ENCODE data around the gene CAPN12. TPM values are rescaled to one million over a fixed set of nuclear protein-coding genes. Genes with fewer than 3 reads are reported as not detected.
A peak's percentile ranks its signal among the peaks of the same experiment; 100 is the strongest.

CAPN12 gene
- total RNA-seq, 1 donor from 2014 or later: 18.2 TPM

GRCh38 chr19:38715555-38715954, 28.7 kb downstream of the CAPN12 start:
- Histone ChIP-seq H3K9me3 (no peaks in the 10 kb centered on the region), H3K27me3 (ENCODE audit: low read depth) (no peaks in the 10 kb centered on the region), H3K4me1 (peaks cover 47% of the 10 kb centered on the region), H3K27ac (no peak overlapping the region), H3K4me3 (no peak overlapping the region), H3K36me3 (peaks cover 98% of the 10 kb centered on the region)
- no peak for TF ChIP-seq CTCF (IDR thresholded peaks at IDR 0.05)
- DNase-seq (no peak), ATAC-seq (no peak)
- intact Hi-C loops (cut with DNase I): no loop called here

- no peak overlapping the region for H3K27ac ChIP-seq
These were observed 29.9 kb downstream of the CAPN12 start for GRCh38 chr19:38714354-38714778.

DNA sequence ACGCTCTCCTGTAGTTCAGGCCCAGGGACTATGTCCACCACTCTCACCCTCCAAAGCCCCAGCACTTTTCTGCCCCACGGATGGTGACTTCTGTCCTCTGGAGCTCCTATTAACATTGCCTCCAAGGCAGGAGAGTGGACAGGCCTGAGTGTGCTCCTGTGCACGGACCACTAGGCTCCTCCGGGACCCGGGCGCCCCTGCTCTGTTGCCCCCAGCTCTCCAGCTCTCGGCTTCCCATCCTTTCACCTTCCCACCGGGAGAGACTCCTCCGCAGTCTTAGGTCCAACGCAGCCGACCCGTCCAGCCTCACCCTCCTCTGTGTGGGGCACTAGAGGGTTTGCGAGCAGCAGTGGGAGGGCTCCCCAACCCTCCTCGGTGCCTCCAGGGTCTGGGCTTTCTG, 30.4 kb downstream of the CAPN12 start:
- intact Hi-C loops (cut with DNase I): no loop called here
- H3K4me1 ChIP-seq: peaks cover 46% of the 10 kb centered on the region
- DNase-seq (no peak), ATAC-seq (no peak)
- TF ChIP-seq CTCF (IDR thresholded peaks at IDR 0.05): no peak
- H3K4me3 ChIP-seq: no peak overlapping the region
- H3K36me3 ChIP-seq: peaks cover 98% of the 10 kb centered on the region
- no peak overlapping the region for H3K27ac ChIP-seq
- H3K9me3 ChIP-seq: no peaks in the 10 kb centered on the region
- no peaks in the 10 kb centered on the region for H3K27me3 ChIP-seq (ENCODE audit: low read depth)

More at GRCh38 chr19:38714354-38714778, 29.9 kb downstream of the CAPN12 start:
- no peaks in the 10 kb centered on the region for H3K9me3 ChIP-seq
- H3K4me3 ChIP-seq: no peak overlapping the region
- DNase-seq (no peak), ATAC-seq (no peak)
- H3K4me1 ChIP-seq: peaks cover 46% of the 10 kb centered on the region
- H3K36me3 ChIP-seq: peaks cover 98% of the 10 kb centered on the region
- no peak for TF ChIP-seq CTCF (IDR thresholded peaks at IDR 0.05)
- no peaks in the 10 kb centered on the region for H3K27me3 ChIP-seq (ENCODE audit: low read depth)
- intact Hi-C loops (cut with DNase I): no loop called here

DNA sequence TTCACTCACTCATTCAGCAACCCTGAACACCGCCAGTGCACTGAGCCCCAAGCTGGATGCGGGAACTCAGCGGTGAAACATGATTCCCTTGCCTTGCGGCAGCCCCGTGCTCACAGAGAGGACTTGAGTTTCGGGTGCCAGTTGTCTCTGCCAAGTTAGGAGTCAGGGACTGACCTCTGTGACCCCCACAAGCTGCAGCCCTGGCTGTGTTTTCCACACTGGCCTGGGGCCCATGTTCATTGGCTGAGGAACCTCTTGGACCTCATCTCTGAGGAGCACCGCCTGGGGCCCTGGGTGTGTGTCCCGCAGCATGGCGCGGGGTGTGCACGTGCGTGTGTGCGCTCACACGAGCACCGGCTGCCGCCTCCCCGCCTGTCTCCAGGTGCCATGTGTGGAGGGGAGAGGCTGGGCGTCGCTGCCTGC, 31.0 kb downstream of the CAPN12 start:
- no peak overlapping the region for H3K4me3 ChIP-seq
- H3K27me3 ChIP-seq (ENCODE audit: low read depth): no peaks in the 10 kb centered on the region
- DNase-seq (no peak), ATAC-seq (peak in 1 of 2 donors; percentile 25)
- no peak overlapping the region for H3K27ac ChIP-seq
- no peak for TF ChIP-seq CTCF (IDR thresholded peaks at IDR 0.05)
- peaks cover 48% of the 10 kb centered on the region for H3K4me1 ChIP-seq
- intact Hi-C loops (cut with DNase I): no loop called here
- peaks cover 98% of the 10 kb centered on the region for H3K36me3 ChIP-seq
- no peaks in the 10 kb centered on the region for H3K9me3 ChIP-seq

DNA sequence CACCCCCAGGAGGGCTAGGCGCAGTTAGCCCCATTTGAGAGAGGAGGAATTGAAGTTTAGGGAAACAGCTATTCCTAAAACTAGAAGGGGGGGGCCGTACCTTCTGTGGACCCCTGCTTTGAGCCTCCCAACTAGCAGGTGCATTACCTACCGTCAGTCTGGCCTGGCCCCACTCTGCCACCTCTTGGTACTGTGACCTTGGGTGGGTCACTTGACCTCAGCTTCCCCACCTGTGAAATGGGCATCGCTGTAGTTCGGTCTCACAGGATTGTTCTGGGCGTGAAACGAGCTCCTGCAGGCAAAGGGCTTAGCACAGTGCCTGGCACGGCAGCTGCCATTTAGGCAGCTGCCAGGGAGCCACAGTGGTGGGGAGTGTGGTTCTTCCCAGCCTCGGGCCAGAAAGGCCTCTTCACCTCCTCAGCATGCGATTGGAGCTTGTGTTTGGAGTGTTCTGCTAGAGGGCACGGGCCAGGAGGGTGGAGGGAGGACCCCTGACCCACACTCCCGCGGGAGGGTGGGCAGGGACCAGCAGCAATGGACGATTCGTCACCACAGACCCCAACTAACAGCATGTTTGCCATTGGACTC, 32.0 kb downstream of the CAPN12 start:
- Histone ChIP-seq H3K4me3 (no peak overlapping the region), H3K27me3 (ENCODE audit: low read depth) (no peaks in the 10 kb centered on the region), H3K4me1 (peaks cover 57% of the 10 kb centered on the region), H3K36me3 (peaks cover 98% of the 10 kb centered on the region), H3K9me3 (no peaks in the 10 kb centered on the region), H3K27ac (peak overlapping the region; percentile 24)
- TF ChIP-seq CTCF (IDR thresholded peaks at IDR 0.05): no peak
- DNase-seq (no peak), ATAC-seq (no peak)
- intact Hi-C loops (cut with DNase I): no loop called here

All from lower lobe of right lung (tissue), 2 donors.